ENCODE data around the gene TGIF1. TPM values are rescaled to one million over a fixed set of nuclear protein-coding genes. Genes with fewer than 3 reads are reported as not detected.
A peak's percentile ranks its signal among the peaks of the same experiment; 100 is the strongest.
"Not testable (repeated sequence)": the region's sequence is repeated elsewhere in the genome, so short reads cannot be mapped to it uniquely, and the experiment has no call there.

Gene TGIF1
- 56.0 TPM for total RNA-seq

DNA sequence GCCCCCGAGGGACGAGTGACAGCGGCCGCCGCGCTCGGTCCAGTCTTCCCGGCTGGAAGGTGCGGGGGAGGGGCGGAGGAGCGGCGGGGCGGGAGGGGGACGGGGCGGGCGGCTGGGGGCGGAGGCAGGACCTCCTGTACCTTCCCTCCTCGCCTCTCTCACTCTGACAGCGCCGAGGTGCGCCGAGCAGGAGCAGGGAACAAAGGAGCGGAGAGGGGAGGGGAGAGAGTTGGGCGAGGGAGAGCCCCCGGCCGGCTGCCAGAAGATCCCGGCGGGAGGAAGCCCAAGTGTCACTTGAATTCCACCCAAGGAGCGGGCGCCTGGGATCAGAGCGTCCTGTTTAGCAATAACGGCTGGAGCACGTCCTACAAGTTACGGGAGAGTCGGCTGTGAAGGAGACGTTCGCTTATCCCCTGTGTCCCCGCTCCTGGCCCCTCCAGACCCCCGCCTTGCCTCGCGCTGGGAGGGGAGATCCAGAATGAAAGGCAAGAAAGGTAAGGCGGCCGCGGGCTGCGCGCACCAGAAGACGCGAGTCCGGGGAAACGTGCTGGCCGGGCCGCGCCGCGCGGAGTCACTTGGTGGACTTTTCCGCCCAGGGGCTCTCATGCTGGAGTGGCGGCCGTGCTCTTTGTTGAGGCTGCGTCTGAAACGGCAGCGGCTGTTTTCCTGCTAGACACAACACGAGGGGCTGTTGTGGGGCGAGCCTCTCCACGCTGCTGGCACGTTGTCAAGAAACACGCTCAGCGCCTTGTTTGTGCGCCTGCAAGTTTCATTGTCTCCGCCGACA is at the start of gene TGIF1:
Gene TGIF1 (plus strand): TSS at position 161 of the 787 bp plus-strand sequence. CDS start 318 bp downstream, at position 479.
- peak; percentile 67 to 71 (median 67) for DNase-seq (ENCODE audit: low read depth in 2 of 3, low spot score in 2 of 3)

DNA sequence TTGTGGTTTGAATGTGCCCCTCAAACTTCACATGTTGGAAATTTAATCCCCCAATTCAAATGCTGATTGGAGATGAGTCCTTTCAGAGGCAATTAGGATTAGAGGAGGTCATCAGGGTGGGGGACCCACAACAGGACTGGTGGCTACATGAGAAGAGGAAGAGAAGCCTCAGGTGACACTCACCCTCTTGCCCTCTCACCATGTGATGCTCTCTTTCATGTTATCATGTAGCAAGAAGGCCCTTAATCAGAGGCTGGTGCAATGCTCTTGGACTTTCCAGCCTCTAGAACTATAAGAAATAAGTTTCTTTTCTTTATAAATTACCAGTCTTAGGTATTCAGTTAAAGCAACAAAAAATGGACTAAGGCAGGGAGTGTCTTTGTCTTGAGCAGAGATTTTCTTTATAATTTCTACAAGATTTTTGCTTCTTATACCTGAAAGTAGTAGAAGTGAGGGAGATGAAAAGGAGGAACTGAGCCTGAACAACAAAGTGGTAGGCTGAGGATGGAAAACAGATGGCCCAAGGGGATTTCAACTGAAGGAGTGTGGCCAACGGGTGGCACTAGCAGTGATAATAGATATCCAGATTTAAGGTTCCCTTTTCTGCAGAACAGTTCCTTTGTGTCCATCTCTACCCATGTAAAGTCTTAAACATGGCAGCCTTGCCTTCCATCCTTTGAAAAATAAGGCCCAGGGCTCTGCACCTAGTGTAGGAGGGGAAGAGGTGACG is 49.2 kb upstream of the TGIF1 start:
- no peak for DNase-seq (ENCODE audit: low read depth in 2 of 3, low spot score in 2 of 3)

DNA sequence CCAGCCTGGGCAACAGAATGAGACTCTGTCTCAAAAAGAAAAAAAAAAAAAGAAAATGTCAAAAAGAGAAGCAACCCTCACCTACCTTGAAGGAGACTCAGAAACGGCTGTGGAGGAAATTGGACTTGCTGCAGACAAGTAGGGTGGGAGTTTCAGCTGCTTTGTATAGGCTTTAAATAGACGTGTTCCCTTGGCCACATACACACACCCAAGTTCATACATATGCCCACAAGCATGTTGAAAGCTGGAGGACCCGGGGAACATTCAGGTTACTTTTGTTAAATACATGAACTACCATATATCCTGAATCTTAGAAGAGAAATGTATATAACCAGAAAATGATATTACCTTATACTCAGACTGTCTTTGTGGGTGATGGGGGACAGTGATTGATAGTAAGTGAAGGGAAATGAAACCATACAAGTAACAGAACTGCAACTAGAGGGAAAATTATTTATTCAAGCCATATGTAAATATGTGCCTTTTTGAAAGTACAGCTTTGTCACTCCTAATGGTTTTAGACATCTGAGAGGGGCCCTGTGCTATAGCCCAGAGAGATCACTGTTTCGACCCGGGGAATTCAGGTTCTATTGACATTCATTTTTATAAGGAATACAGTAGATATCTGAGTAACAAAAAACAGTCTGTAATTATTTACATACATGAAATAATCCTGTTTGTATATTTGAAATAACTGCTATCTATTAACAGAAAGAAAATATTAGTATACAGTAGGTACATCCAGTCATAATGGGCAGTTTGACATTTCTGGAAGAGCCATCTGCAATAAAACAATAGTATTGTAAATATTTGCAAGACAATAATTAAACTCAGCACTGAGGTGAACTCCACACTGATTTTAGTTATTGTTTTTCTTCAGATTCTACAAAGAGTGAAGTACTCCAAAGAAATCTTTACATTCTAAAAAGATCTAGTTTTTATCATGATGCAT is 48.0 kb upstream of the TGIF1 start:
- DNase-seq (ENCODE audit: low read depth in 2 of 3, low spot score in 2 of 3), result no peak

DNA sequence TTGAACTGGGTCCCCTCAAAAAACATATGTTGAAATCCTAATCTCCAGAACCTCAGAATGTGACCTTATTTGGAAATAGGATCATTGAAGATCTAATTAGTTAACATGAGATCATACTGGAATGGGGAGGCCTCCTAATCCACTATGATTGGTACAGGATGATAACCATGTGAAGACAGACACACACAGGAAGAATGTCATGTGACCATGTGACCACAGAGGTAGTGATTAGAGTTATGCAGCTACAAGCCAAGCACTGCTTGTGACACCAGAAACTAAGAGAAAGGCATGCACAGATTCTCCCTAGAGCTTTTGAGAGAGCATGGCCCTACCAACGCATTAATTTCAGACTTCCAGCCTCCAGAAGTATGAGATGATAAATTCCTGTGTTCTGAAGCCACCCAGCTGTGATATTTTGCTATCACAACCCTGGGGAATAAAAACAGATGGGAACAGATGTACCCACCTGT is 47.0 kb upstream of the TGIF1 start:
- DNase-seq (ENCODE audit: low read depth in 2 of 3, low spot score in 2 of 3), result no peak

DNA sequence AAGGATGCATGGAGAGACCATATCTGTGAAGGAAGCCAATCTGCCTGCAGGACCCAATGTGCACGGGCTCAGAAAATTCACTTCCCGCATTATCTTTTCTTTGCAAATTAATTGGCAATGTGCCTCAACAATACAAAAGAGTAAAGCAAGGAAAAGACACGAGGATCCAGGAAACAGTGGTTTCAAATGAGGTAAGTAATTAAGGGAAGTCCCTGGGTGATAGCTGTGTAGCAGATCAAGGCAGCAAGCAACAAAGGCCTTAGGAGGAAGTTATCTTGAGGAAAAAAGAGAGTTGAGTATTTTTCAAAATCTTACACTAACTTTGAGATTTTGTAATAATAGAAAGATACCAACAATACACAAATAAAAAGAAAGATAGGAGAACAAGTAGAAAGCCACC is 44.3 kb upstream of the TGIF1 start:
- peak in 1 of 3 donors; percentile 12 for DNase-seq (ENCODE audit: low read depth in 2 of 3, low spot score in 2 of 3)

DNA sequence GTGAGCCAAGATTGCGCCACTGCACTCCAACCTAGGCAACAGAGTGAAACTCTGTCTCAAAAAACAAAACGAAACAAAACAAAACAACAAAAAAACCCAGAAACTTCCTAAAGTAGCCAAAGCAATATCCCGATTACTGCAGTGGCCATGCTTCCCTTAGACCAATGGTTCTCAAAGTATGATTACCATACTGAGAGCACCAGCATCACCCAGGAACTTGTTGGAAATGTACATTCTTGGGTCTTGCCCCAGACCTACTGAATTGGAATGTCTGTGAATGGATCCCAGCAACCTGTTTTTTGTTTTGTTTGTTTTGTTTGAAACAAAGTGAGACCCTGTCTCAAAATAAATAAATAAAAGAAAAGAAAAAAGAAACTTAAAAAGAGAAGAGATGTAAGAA is 41.9 kb upstream of the TGIF1 start:
- DNase-seq (ENCODE audit: low read depth in 2 of 3, low spot score in 2 of 3), result no peak

DNA sequence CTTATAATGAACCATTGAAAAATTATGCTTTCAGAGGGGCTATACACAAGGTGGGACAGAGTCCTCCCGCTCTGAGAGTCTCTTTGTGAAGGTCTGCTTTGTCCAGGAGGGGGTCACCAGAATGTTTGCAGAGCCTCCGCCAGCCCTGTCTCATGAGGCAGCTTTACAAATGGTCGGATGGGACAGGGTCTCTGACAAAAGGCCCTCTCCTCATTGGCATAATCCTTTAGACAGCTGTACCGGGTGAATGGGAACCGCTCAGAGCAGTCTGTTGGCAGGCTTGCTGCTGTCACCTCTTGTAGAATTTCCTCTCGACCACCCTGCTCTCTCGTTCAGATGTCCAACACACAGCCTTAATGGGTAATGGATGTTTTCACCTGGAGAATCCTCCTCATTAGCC is 40.2 kb upstream of the TGIF1 start:
- no peak for DNase-seq (ENCODE audit: low read depth in 2 of 3, low spot score in 2 of 3)

DNA sequence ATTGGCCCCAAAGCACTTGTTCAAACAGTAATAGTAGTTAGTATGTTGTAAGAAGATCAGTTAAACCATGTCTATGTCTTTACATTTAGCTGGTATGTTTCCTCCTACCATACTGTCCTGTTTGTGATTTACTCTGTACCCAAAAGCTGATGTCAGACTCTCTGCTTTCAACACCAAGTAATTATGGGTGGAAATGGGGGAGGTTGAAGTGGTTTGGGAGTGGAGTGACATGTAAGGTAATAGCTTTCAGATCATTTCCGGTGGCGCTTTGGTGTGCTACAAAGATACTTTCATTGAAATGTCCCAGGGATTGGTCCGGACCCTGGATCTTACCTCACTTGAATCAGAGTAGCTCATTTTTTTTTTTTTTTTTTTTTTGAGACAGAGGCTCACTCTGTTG is 39.7 kb upstream of the TGIF1 start:
- DNase-seq (ENCODE audit: low read depth in 2 of 3, low spot score in 2 of 3), result no peak

DNA sequence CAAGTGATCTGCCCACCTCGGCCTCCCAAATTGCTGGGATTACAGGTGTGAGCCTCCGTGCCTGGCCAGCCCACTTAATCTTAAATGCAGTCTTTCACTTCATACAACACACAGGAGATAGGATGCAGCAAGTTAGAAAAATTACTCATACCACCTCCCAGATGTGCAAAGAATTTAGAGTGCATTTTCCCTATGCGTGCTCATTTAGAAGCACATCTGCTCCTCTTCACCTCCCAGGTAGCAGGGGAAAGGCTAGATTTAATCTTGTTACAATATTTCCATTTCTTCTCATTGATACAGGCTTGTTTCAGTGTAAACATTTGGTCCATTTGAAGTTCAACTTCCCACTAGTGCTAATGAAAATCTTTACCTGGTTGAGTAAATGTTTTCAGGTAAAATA is 39.1 kb upstream of the TGIF1 start:
- DNase-seq (ENCODE audit: low read depth in 2 of 3, low spot score in 2 of 3), result not testable (repeated sequence)

DNA sequence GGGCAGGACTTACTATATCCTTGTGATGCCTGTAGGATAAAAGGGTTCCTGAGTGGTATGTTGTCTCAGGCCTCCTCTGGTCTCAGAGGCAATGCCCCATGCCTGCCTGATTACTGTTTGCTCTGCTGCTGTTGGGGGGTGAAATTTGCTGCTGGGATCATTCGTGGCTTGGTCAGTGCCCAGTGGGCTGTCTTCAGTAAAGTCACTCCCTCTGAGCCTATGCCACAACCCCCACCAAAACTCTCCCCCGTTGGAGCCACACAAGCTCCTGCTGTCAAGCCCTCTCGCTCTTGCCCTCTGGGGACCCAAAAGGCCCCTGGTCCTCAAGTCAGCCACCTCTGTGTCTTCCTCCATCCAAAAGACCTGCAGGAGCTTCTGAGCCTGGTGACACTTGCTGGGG is 38.6 kb upstream of the TGIF1 start:
- DNase-seq (ENCODE audit: low read depth in 2 of 3, low spot score in 2 of 3), result no peak

DNA sequence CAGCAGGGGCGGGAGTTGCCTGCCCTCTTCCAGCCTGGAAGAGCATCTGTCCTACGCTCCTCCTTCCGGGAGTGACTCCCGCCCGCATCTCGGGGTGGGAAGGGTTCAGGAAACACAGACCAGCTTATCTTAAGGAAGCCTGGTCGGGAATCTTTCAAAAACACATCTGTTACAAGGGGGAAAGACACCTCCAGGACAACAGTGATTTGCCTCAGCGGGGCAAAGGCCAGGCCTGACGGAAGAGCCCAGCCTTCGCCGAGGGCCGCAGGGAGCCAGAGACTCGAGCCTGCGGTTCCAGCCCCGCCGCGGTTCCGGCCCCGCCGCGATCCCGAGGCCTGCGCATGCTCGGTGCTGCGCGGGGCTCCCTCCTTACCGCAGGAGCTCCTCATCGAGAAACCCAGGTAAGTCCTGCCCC is 38.1 kb upstream of the TGIF1 start:
- DNase-seq (ENCODE audit: low read depth in 2 of 3, low spot score in 2 of 3), result peak in 2 of 3 donors; percentile 4 to 5

DNA sequence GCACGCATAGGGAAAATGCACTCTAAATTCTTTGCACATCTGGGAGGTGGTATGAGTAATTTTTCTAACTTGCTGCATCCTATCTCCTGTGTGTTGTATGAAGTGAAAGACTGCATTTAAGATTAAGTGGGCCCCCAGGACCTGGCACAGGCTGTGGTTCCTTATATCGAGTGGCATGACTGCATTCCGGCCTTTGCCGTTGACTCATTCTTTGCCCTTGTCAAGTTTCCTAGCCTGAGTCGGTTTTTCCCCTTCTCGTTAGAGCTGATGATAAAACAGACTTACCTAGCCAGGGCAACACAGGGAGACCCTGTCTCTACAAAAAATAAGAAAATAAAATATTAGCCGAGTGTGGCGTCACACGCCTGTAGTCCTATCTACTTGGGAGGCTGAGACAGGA is 37.4 kb upstream of the TGIF1 start:
- DNase-seq (ENCODE audit: low read depth in 2 of 3, low spot score in 2 of 3), result not testable (repeated sequence)

DNA sequence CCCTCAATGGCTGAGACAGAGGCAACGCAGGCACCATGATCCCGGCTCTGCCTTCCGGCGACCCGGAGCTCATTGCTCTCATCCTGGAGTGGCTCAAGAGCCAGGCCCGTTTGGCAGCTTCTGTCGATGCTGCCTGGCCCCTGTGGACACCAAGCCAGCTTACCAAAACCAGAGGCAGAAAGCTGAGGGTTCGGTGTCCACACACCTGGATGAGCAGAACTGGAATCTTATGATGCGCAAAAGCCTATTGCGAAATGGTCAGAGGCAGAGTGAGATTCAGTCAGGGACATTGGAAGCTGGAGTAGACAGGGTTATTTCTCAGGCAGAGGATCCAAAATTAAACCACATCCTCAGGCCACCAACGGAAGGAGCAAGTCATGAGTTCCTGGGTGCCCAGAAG is 34.9 kb upstream of the TGIF1 start:
- no peak for DNase-seq (ENCODE audit: low read depth in 2 of 3, low spot score in 2 of 3)

DNA sequence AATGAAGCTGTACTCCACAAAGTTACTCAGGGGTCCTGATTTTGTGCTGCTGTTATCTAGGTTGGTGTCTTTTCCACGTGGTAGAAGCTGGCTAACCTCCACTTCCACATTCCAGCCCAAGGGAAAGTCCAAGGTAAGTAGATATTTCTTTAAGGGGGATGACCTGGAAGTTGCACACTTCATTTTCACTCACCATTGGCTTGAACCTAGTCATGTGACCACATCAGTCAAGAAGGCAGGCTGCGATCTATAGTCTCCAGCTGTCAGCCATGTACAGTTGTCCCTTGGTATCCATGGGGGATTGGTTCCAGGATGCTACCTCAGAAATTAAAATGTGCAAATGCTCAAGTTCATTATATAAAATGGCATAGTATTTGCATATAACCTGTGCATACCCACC is 31.9 kb upstream of the TGIF1 start:
- no peak for DNase-seq (ENCODE audit: low read depth in 2 of 3, low spot score in 2 of 3)

DNA sequence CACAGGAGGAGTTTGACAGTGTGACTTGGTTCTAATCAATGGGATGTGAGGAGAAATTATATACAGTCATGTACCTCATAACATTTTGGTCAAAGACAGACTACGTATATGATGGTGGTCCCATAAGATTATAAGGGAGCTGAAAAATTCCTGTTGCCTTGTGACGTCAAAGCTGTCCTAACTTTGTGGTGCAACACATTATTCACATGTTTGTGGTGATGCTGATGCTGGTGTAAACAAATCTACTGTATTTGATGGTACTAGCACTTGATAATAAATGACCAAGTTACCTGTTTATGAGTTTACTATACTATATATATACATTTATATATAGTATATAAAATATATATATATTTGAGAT is 29.1 kb upstream of the TGIF1 start:
- DNase-seq (ENCODE audit: low read depth in 2 of 3, low spot score in 2 of 3), result no peak

DNA sequence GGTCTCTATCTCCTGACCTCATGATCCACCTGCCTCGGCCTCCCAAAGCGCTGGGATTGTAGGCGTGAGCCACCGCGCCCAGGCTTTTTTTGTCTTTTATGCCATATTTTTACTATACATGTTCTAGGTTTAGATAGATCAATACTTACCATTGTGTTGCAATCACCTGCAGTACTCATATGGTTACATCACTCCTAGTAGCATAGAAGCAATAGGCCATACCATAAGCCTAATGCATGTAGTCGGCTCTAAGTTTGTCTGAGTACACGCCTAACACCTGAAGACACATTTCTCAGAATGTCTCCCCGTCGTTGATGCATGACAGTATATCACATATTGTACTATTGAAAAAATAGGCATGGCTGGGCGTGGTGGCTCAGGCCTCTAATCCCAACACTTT is 27.1 kb upstream of the TGIF1 start:
- DNase-seq (ENCODE audit: low read depth in 2 of 3, low spot score in 2 of 3), result no peak

DNA sequence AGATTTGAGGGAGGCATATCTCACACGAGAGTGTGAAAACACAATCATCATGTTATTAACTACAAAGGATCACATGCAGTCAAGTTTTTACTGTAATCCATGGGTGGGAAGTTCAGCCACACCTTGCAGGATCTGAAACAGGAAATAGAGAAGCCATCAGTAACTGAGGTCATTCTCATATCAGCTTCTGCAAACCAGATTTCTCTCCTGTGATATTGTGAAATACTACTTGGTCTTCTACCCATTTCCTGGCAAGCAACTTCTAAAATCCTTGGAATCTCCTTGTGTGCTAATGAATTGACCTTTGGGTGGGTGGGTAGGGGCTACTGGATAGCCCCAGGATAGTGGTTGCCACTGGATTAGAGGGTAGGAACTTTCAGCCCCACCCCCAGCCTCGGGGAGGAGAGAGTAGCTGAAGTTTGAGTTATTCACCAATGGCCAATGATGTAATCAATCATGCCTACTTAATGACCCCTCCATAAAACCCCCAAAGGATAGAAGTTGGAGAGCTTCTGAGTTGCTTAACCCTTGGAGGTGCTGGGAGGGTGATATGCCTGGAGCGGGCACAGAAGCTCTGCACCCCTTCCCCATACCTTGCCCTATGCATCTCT is 25.6 kb upstream of the TGIF1 start:
- no peak for DNase-seq (ENCODE audit: low read depth in 2 of 3, low spot score in 2 of 3)

DNA sequence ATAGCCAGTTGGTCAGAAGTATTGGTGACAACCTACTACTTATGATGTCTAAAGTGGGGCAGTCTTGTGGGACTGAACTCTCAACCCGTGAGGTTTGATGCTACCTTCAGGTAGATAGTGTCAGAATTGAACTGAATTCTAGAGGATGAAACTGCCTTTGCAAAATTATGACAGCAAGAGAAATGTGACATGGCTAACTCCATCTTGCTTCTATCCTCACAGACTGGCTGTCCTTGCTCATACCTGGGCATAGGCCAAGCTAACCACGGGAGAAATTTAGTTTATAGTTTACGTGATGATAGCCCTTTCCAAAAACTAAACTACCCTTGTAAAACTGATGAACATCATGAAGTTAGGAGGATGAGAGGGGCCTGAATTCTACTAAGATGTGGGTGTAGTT is 24.9 kb upstream of the TGIF1 start:
- DNase-seq (ENCODE audit: low read depth in 2 of 3, low spot score in 2 of 3), result no peak

DNA sequence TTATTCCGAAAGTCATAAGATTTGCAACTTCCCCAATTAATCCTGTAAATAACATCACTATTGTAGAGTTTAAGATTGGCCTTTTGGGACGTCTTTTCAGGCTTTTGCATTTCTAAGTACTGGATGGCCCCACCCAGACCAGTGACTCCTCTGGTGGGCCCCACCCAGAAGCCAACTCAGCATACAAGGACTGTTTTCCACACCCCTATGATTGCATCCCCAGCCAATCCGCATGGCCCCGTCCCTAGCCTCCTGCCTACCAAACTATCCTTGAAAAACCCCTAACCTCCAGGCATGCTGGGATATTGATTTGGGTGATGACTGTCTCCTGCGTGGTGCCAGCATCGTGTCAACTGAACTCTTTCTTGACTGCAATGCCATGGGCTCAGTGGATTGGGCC is 24.5 kb upstream of the TGIF1 start:
- DNase-seq (ENCODE audit: low read depth in 2 of 3, low spot score in 2 of 3), result no peak

DNA sequence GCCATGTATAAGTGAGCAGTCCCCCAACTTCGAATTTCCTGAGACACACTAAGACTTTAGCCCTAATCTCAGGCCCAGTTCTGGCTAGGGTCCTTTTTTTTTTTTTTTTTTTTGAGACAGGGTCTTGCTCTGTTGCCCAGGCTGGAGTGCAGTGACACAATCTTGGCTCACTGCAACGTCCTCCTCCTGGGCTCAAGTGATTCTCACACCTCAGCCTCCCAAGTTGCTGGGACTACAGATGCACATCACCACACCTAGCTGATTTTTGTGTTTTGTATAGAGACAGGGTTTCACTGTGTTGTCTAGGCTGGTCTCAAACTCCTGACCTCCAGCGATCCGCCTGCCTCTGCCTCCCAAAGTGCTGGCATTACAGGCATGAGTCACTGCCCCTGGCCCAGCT is 23.9 kb upstream of the TGIF1 start:
- no peak for DNase-seq (ENCODE audit: low read depth in 2 of 3, low spot score in 2 of 3)

DNA sequence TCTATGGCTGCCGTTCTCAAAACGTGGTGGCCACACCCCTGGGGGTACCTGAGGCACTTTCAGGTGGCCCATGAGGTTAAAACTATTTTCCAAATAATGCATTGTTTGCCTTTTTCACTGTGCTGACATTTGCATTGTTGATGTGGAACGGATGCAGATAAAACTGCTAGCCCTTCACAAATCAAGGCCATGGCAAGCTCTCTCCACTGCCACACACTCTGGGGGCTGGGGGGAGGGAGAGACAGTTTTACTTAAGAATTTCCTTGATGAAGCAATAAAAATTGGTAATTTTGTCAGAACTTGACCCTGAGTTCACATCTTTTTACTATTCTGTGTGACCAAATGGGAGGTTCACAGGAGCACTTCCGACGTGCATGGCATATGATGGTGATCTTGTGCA is 22.0 kb upstream of the TGIF1 start:
- no peak for DNase-seq (ENCODE audit: low read depth in 2 of 3, low spot score in 2 of 3)

Measured in hematopoietic multipotent progenitor cell (in vitro differentiated cells).